MM.1S (cell line): Measurements from ENCODE around the gene ITGA11.

Experiments used
- DNase-seq: peaks from one replicate; pipeline ENCODE4 v3.0.0-alpha.2; 2015
- H2AFZ ChIP-seq: fragments of 300-600 bp; sonication (generic); 2 replicates; pipeline ENCODE4 v1.6.0; 2016; ENCODE audit warnings: antibody characterized with exemption, low read length
- H3F3A ChIP-seq: fragments of 300-600 bp; sonication (generic); 2 replicates; pipeline ENCODE4 v1.6.1; 2016; ENCODE audit warnings: mild to moderate bottlenecking, antibody characterized with exemption, low read length, moderate library complexity, mixed read lengths; ENCODE audit not compliant: insufficient read depth
- H3K27ac ChIP-seq: fragments of 300-600 bp; sonication (generic); 2 replicates; pipeline ENCODE4 v1.5.1; 2016; ENCODE audit warnings: mild to moderate bottlenecking, low read length
- H3K27me3 ChIP-seq: fragments of 300-600 bp; sonication (generic); replicated peaks from 2 replicates; pipeline ENCODE4 v1.6.0; 2016; ENCODE audit warnings: low read length; ENCODE audit not compliant: insufficient read depth
- H3K36me3 ChIP-seq: fragments of 300-600 bp; sonication (generic); replicated peaks from 2 replicates; pipeline ENCODE4 v1.6.1; 2016; ENCODE audit warnings: mild to moderate bottlenecking, low read length, mixed read lengths; ENCODE audit not compliant: insufficient read depth
- H3K4me1 ChIP-seq: fragments of 300-600 bp; sonication (generic); 2 replicates; pipeline ENCODE4 v1.6.1; 2016; ENCODE audit warnings: low read length, mixed read lengths
- H3K4me2 ChIP-seq: fragments of 300-600 bp; sonication (generic); 2 replicates; pipeline ENCODE4 v1.6.0; 2016; ENCODE audit warnings: low read depth, low read length
- H3K4me3 ChIP-seq: fragments of 300-600 bp; sonication (generic); 2 replicates; pipeline ENCODE4 v1.5.1; 2016; ENCODE audit warnings: low read length, mixed read lengths
- H3K79me2 ChIP-seq: fragments of 300-600 bp; sonication (generic); 2 replicates; pipeline ENCODE4 v1.6.1; 2016; ENCODE audit warnings: mixed run types, low read length, mixed read lengths
- H3K9ac ChIP-seq: fragments of 300-600 bp; sonication (generic); 2 replicates; pipeline ENCODE4 v1.6.1; 2016; ENCODE audit warnings: low read length, mixed read lengths
- H3K9me2 ChIP-seq: fragments of 300-600 bp; sonication (generic); replicated peaks from 2 replicates; pipeline ENCODE4 v1.6.1; 2016; ENCODE audit warnings: mild to moderate bottlenecking, low read length, mixed read lengths; ENCODE audit not compliant: insufficient read depth
- H3K9me3 ChIP-seq: fragments of 300-600 bp; sonication (generic); replicated peaks from 2 replicates; pipeline ENCODE4 v1.6.1; 2016; ENCODE audit warnings: mild to moderate bottlenecking, low read length, mixed read lengths; ENCODE audit not compliant: insufficient read depth
- H4K20me1 ChIP-seq: fragments of 300-600 bp; sonication (generic); 2 replicates; pipeline ENCODE4 v1.6.1; 2016; ENCODE audit warnings: mild to moderate bottlenecking, low read length, moderate library complexity, mixed read lengths; ENCODE audit not compliant: insufficient read depth
- EZH2 ChIP-seq: fragments of 300-600 bp; sonication (generic); optimal IDR thresholded peaks from 2 replicates; pipeline ENCODE3; 2017; ENCODE audit warnings: low read depth, mild to moderate bottlenecking, antibody characterized with exemption, low read length, mixed read lengths
- EZH2phosphoT487 ChIP-seq: fragments of 300-600 bp; sonication (generic); IDR thresholded peaks from 2 replicates; pipeline ENCODE4 v1.6.1; 2018; ENCODE audit warnings: antibody characterized with exemption, low read length
- TF ChIP-seq, protein P1 (sequence below): fragments of 300-600 bp; sonication (generic); IDR thresholded peaks from 2 replicates; pipeline ENCODE4 v1.5.1; 2016; ENCODE audit warnings: antibody characterized with exemption, low read length, mixed read lengths

The ITGA11 gene

DNA sequence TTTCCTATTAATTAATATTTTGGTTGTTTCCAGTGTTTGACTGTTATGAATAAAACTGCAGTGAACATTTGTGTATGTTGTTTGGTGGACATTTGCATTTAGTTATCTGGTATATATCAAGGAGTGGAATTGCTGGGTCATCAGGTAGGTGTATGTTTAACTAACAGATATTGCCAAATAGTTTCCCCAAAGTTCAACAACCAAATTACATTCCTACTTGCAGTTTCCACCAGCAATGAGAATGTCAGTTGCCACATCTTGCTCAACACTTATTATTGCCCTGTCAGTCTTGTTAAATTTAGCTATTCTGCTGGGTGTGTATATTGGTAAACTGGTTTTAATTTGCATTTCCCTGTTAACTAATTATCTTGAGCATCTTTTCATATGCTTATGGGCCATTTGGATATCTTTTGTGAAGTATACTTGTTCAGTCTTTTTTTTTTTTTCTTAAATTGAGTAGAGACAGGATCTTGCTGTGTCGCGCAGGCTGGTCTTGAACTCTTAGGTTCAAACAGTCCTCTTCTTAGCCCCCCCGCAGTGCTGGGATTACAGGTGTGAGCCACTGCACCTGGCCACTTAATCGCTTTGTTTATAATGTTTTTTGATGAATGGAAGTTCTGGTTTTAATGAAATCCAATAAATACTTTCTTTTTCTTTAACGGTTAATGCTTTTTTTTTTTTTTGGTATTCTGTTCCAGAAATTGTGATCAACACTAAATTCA, 146.5 kb downstream of the ITGA11 start:
- Histone ChIP-seq H3K4me3 (peak overlapping the region; percentile 41), H3K36me3 (peaks cover 28% of the 10 kb centered on the region), H3F3A (peaks cover 64% of the 10 kb centered on the region), H4K20me1 (0 out of 2 replicates have a peak, but pooled peaks cover 4% of the 10 kb centered on the region), H3K4me1 (peaks cover 42% of the 10 kb centered on the region), H3K9me2 (no peaks in the 10 kb centered on the region), H3K27ac (peak overlapping the region; percentile 93; the same call in 1 of the 2 replicates), H2AFZ (no peak overlapping the region), H3K27me3 (no peaks in the 10 kb centered on the region), H3K79me2 (peaks cover 100% of the 10 kb centered on the region), H3K9me3 (no peaks in the 10 kb centered on the region), H3K9ac (peak overlapping the region; percentile 51), H3K4me2 (peak overlapping the region; percentile 40)
- peak; percentile 63 for DNase-seq
- TF ChIP-seq EZH2 (no peak), EZH2phosphoT487 (no peak)
- TF ChIP-seq, protein P1, sequence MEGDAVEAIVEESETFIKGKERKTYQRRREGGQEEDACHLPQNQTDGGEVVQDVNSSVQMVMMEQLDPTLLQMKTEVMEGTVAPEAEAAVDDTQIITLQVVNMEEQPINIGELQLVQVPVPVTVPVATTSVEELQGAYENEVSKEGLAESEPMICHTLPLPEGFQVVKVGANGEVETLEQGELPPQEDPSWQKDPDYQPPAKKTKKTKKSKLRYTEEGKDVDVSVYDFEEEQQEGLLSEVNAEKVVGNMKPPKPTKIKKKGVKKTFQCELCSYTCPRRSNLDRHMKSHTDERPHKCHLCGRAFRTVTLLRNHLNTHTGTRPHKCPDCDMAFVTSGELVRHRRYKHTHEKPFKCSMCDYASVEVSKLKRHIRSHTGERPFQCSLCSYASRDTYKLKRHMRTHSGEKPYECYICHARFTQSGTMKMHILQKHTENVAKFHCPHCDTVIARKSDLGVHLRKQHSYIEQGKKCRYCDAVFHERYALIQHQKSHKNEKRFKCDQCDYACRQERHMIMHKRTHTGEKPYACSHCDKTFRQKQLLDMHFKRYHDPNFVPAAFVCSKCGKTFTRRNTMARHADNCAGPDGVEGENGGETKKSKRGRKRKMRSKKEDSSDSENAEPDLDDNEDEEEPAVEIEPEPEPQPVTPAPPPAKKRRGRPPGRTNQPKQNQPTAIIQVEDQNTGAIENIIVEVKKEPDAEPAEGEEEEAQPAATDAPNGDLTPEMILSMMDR: no peak

DNA sequence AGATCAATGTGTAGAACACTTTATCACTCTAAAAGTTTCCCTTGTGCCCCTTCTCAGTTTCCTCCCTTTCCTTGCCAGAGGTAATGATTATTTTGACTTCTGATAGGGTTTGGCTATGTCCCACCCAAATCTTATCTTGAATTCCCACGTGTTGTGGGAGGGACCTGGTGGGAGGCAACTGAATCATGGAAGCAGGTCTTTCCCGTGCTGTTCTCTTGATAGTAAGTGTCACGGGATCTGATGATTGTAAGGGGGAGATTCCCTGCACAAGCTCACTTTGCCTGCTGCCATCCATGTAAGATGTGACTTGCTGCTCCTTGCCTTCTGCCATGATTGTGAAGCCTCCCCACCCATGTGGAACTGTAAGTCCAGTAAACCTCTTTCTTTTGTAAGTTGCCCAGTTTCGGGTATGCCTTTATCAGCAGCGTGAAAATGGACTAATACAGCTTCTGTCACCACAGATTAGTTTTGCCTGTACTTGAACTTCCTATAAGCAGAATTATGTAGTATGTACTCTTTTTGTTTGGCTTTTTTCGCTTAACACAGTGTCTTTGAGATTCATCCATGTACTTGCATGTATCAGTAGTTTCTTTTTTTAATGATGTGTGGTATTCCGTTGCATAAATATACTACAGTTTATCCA, 147.2 kb downstream of the ITGA11 start:
- no peaks in the 10 kb centered on the region for H3K27me3 ChIP-seq
- 0 out of 2 replicates have a peak, but pooled peaks cover 4% of the 10 kb centered on the region for H4K20me1 ChIP-seq
- peak overlapping the region; percentile 41 for H3K4me3 ChIP-seq
- peaks cover 100% of the 10 kb centered on the region for H3K79me2 ChIP-seq
- no peaks in the 10 kb centered on the region for H3K9me2 ChIP-seq
- H3K9ac ChIP-seq: peak overlapping the region; percentile 51
- DNase-seq: no peak
- no peak overlapping the region for H2AFZ ChIP-seq
- no peaks in the 10 kb centered on the region for H3K9me3 ChIP-seq
- H3K4me1 ChIP-seq: peaks cover 35% of the 10 kb centered on the region
- H3K27ac ChIP-seq: peak overlapping the region; percentile 93
- H3K4me2 ChIP-seq: peak overlapping the region; percentile 40
- H3K36me3 ChIP-seq: peaks cover 22% of the 10 kb centered on the region
- peaks cover 65% of the 10 kb centered on the region for H3F3A ChIP-seq
- TF ChIP-seq, protein P1: no peak
- no peak for TF ChIP-seq EZH2phosphoT487
- no peak for TF ChIP-seq EZH2

DNA sequence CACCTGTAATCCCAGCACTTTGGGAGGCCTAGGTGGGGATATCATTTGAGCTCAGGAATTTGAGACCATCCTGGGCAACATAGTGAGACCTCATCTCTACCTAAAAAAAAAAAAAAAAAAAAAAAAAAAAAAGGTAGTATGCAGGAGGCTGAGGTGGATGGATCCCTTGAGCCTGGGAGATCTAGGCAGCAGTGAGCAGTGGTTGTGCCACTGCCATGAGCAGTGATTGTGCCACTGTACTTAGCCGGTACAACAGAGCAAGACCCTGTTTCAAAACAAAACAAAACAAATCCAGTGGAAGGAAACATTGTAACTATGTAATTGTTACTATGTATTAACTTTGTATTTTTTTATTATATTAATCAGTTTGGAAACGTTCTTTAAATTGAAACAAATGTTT, 148.6 kb downstream of the ITGA11 start:
- peak overlapping the region; percentile 84; the same call in 1 of the 2 replicates for H3K4me3 ChIP-seq
- peaks cover 65% of the 10 kb centered on the region for H3F3A ChIP-seq
- H3K79me2 ChIP-seq: peaks cover 100% of the 10 kb centered on the region
- no peaks in the 10 kb centered on the region for H4K20me1 ChIP-seq
- no peak for DNase-seq
- H3K4me1 ChIP-seq: peaks cover 23% of the 10 kb centered on the region; the same call in 1 of the 2 replicates
- no peaks in the 10 kb centered on the region for H3K9me2 ChIP-seq
- H3K9me3 ChIP-seq: no peaks in the 10 kb centered on the region
- H3K27ac ChIP-seq: peak overlapping the region; percentile 93; the same call in 1 of the 2 replicates
- no peaks in the 10 kb centered on the region for H3K27me3 ChIP-seq
- TF ChIP-seq EZH2: no peak
- TF ChIP-seq, protein P1: no peak
- no peak for TF ChIP-seq EZH2phosphoT487
- H2AFZ ChIP-seq: no peak overlapping the region
- H3K9ac ChIP-seq: peak overlapping the region; percentile 93
- H3K4me2 ChIP-seq: peak overlapping the region; percentile 98
- H3K36me3 ChIP-seq: peaks cover 13% of the 10 kb centered on the region; the same call in 1 of the 2 replicates
